ENCODE results near the gene CGB5. TPM values are rescaled to one million over a fixed set of nuclear protein-coding genes. Genes with fewer than 3 reads are reported as not detected.
"Not testable (repeated sequence)": the region's sequence is repeated elsewhere in the genome, so short reads cannot be mapped to it uniquely, and the experiment has no call there.

The CGB5 gene
- total RNA-seq (2014; rRNA removed; shearing (Covaris generic); ENCODE audit: low replicate concordance) = not detected in 2 replicates

DNA sequence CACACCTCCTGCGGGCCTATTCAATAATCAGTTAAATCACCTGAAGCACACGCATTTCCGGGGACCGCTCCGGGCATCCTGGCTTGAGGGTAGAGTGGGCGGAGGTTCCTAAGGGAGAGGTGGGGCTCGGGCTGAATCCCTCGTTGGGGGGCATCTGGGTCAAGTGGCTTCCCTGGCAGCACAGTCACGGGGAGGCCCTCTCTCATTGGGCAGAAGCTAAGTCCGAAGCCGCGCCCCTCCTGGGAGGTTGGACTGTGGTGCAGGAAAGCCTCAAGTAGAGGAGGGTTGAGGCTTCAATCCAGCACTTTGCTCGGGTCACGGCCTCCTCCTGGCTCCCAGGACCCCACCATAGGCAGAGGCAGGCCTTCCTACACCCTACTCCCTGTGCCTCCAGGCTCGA is at the start of gene CGB5:
TSS of gene CGB5 (plus strand) at position 301 of the 400 bp plus-strand sequence. CDS start 362 bp downstream, outside the sequence.
- DNase-seq (ENCODE audit: low read depth); in situ Hi-C loops (cut with HindIII; ENCODE audit: low pct_unique_long_range_greater_than_20kb, low sequenced_read_pairs): not testable (repeated sequence)

DNA sequence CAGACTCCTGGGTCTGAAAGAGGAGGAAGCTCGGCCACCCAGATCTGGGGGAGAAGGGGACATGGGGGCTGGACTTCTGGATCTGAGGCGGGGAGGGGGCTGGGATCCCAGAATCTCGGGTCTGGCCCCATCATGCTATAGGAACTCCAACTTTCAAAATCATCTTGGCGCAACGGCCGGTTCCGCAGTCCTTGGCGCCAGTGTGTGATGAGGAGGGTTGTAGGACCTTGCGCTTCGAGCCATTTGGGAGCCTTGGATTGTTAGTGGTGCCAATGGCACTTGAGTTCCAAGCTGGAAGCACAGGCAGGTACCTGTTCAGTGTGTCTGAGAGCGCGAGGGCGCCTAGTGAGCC is 49.6 kb upstream of the CGB5 start:
- no peak for DNase-seq (ENCODE audit: low read depth)
- in situ Hi-C loops (cut with HindIII; ENCODE audit: low pct_unique_long_range_greater_than_20kb, low sequenced_read_pairs) = no loop called here

DNA sequence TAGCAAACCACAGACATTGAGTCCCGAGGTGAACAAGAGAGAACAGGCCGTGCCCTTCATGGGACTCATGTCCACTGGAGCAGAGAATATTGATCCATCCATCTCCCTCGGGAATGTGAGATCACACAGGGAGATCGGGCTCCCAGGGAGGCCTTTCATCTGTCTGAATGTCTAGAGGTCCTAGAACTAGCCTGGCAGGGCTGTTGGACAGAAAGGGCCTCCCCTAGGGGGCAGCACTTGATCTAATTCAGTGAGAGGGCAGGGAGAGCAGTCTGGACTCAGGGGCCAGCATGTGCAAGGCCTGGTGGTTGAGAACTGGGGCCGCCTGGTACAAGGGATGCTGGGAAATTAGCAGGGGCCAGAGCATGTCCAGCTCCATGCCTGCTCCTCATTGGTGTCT is 45.7 kb upstream of the CGB5 start:
- in situ Hi-C loops (cut with HindIII; ENCODE audit: low pct_unique_long_range_greater_than_20kb, low sequenced_read_pairs) = no loop called here
- peak; percentile 54 for DNase-seq (ENCODE audit: low read depth)

DNA sequence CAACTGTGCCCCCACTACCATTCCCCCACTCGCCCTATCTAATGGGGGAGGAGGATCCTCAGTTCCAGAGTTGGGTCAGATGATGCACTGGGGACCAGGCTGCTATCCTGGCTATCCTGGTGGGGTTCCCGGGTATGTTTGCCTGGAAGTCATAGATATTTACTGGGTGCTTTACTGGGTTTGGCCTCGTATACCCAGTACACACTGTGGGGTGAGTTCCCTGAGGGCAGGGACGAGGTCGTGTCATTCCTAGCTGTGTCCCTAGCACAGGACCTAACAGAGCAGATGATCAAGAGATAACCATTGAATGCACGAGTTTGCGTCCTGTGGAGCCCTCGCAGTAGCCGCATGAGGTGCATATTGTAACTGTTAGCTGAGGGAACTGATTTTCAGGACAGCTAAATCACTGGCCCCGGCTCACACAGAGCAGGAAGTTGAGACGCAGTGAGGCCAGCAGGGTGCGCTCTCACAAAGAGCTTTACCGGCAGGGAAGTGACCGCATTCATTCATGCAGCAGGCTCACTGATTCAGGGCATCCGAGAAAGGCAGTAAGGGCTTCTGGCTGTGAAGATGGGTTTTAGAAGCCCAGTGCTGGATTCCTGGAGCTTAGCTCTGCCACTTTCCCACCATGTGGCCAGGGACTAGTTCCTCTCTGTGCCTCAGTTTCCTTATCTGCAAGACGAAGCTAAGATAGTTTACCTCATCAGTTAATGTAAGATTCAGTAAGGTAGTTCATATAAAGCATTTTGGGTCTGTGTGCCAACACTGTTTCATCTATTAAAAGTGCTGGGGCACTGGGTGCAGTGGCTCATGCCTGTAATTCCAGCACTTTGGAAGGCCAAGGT is 43.9 kb upstream of the CGB5 start:
- no peak for DNase-seq (ENCODE audit: low read depth)
- in situ Hi-C loops (cut with HindIII; ENCODE audit: low pct_unique_long_range_greater_than_20kb, low sequenced_read_pairs) = no loop called here

DNA sequence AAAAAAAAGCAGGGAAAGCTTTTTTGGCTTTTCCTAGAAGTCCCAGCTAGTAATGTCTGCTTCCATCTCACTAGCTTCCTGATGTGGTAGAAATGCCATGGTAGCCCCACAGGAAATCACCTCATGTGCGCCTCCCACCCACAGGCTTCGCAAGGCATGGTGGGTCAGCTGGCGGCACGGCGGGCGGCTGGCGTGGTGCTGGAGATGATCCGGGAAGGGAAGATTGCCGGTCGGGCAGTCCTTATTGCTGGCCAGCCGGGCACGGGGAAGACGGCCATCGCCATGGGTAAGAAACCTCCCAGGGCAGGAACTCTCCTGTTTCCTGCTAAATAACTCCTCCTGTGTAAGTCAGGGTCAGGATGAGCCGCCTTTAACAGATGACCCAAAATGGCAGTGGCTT is 39.5 kb upstream of the CGB5 start:
- in situ Hi-C loops (cut with HindIII; ENCODE audit: low pct_unique_long_range_greater_than_20kb, low sequenced_read_pairs) = no loop called here
- DNase-seq (ENCODE audit: low read depth) = no peak

DNA sequence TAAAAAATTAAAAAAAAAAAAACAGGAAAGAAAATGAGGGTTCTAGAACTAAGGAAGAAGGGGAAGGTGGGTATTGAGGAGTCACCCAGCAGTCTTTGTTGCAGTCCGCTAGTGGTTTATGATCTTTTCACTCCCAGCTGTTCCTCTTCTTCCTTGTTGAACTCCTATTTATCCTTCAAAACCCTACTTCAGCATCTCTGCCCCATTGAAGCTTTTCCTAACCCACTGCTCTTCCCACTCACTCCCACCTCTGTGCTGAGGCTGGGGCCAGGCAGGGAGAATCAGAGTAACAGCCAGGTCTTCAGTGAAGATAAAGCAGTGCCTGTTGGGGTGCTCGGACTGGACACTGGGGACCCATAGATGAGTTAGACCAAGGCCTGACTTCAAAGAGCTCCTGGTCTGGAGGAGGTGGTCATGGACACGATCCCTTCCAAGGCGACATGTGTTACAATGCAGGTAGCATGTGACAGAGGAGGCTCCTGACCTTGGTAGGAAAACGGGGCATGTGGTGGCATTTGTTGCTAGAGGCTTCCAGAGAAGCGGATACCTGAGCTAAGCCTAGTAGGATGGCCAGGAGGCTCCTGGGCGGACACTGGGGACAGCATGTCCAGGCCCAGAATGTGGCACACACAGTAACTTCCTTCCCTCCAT is 38.6 kb upstream of the CGB5 start:
- no peak for DNase-seq (ENCODE audit: low read depth)
- in situ Hi-C loops (cut with HindIII; ENCODE audit: low pct_unique_long_range_greater_than_20kb, low sequenced_read_pairs) = no loop called here

DNA sequence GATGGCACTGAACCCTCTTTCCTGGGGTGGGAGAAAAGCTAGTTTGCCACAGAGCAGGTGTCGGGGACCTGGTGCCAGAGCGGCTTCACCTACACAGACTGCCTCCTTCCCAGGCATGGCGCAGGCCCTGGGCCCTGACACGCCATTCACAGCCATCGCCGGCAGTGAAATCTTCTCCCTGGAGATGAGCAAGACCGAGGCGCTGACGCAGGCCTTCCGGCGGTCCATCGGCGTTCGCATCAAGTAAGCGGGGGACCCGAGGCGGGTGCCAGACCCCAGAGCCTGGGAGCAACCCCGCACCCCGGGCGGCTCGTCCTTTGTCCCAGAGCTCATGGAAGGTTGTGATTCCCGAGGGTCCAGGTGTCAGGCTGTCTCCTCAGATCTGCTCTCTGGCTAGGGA is 36.7 kb upstream of the CGB5 start:
- DNase-seq (ENCODE audit: low read depth) = no peak
- in situ Hi-C loops (cut with HindIII; ENCODE audit: low pct_unique_long_range_greater_than_20kb, low sequenced_read_pairs) = no loop called here

DNA sequence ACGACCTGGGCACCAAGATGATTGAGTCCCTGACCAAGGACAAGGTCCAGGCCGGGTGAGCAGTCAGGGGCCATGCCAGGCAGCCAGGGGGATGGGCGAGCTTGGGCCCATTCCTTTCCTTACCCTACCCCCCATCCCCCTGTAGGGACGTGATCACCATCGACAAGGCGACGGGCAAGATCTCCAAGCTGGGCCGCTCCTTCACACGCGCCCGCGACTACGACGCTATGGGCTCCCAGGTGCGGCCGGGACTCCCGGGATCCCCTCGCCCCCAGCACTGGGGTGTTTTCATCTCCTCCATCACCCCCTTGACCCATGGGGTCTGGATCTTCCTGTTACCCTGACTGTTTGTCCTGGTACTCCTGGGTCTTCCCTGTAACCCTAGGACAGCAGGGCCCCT is 33.8 kb upstream of the CGB5 start:
- in situ Hi-C loops (cut with HindIII; ENCODE audit: low pct_unique_long_range_greater_than_20kb, low sequenced_read_pairs) = no loop called here
- no peak for DNase-seq (ENCODE audit: low read depth)

DNA sequence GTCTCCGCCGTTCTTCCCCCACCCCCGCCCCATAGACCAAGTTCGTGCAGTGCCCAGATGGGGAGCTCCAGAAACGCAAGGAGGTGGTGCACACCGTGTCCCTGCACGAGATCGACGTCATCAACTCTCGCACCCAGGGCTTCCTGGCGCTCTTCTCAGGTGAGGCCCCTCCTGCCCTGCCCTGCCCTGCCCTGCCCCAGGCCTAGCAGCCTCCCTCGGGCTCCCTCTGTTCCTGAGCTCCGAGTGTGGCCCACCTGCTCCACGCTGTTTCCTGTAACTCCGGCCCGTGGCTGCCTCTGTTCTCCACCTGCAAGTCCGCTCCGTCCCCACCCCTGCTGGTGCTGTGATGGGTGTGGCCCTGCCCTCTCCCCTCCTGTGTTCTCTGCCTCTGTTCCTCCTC is 33.2 kb upstream of the CGB5 start:
- in situ Hi-C loops (cut with HindIII; ENCODE audit: low pct_unique_long_range_greater_than_20kb, low sequenced_read_pairs) = no loop called here
- DNase-seq (ENCODE audit: low read depth) = no peak

DNA sequence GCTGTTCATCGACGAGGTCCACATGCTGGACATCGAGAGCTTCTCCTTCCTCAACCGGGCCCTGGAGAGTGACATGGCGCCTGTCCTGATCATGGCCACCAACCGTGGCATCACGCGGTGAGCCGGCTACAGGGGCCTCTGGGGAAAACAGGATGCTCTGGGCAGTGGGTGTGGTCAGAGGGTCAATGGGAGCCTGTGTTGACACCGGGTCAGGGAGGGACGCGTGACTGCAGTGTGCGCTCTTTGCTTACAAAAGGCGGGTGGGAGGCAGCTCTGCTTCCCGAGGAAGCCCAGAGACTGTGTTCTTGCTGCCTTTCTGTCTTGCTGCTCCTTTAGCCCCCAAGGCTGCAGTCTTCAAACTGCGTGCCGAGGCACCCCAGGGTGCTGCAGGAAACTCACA is 32.5 kb upstream of the CGB5 start:
- in situ Hi-C loops (cut with HindIII; ENCODE audit: low pct_unique_long_range_greater_than_20kb, low sequenced_read_pairs) = no loop called here
- no peak for DNase-seq (ENCODE audit: low read depth)

DNA sequence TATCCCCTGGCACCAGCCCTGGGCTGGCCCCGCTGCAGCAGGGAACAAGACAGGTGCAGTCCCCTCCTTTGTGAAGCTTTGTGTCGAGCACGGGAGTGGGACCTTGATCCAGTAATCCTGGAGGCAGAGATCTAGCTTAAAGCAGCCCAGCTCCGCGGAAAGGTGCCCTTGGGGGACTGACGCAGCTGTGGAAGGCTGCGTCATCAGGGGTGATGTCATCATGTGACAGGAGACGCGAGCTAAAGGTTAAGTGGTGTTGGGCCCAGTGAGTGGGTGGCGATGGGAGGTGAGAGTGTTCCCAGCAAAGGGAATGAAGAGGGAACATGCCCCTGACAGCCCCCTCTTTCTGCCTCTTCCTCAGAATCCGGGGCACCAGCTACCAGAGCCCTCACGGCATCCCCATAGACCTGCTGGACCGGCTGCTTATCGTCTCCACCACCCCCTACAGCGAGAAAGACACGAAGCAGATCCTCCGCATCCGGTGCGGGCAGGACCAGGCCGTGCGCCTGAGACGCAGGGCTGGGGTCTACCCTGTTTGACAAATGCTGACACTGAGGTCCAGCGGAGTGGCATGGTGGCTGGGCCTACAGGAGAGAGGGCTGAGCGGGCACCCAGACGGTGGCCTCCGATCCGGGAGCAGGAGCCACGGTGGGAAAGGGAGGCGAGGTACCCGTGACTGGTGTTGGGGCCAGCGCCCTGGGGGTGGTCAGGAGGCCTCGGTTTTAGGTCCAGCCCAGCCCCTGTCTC is 29.4 kb upstream of the CGB5 start:
- in situ Hi-C loops (cut with HindIII; ENCODE audit: low pct_unique_long_range_greater_than_20kb, low sequenced_read_pairs) = no loop called here
- no peak for DNase-seq (ENCODE audit: low read depth)

DNA sequence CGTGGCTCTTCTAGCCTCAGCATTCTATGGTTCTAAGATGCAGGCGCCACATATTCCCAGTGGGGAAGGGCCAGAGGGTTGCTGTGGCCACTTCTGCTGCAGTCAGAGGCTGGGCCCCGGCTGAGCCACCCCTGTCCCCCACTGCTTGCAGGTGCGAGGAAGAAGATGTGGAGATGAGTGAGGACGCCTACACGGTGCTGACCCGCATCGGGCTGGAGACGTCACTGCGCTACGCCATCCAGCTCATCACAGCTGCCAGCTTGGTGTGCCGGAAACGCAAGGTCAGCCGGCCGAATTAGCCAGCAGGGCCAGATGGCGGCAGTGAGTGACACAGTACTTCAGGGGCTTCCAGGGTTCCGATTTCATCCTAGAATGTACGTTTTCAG is 28.8 kb upstream of the CGB5 start:
- in situ Hi-C loops (cut with HindIII; ENCODE audit: low pct_unique_long_range_greater_than_20kb, low sequenced_read_pairs) = no loop called here
- DNase-seq (ENCODE audit: low read depth) = no peak

DNA sequence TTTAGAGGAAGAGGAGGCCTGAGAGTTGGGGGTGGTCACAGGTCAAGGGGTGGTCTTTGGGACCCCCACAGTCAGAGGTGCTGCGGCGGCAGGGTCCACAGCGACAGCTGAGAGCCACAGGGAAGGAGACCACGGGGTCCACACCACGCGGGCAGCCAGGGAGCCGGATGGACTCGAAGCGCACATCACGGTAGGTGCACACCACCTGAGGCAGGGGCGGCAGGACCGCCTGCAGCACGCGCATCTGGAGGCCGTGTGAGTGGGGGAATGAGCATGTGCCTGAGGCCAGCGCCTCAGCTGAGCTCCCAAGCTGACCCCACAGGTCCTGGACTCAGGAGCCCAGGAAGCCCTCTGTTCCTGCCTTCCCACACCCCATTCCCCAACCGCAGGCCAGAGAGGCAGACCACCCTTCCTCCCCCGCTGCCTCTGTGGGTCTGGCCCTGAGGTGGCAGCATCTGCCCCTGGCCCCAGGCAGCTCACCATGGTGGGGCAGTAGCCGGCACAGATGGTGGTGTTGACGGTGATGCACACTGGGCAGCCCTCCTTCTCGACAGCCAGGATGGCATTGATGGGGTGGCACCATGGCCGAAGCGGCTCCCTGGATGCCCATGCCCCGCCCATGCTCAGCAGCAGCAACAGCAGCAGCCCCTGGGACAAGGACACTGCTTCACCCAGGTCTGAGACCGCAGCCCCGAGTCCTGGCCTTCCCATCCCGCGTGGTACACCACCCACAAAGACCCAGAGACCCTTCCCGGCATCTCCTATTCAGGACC is 27.4 kb upstream of the CGB5 start:
- in situ Hi-C loops (cut with HindIII; ENCODE audit: low pct_unique_long_range_greater_than_20kb, low sequenced_read_pairs) = no loop called here
- no peak for DNase-seq (ENCODE audit: low read depth)

DNA sequence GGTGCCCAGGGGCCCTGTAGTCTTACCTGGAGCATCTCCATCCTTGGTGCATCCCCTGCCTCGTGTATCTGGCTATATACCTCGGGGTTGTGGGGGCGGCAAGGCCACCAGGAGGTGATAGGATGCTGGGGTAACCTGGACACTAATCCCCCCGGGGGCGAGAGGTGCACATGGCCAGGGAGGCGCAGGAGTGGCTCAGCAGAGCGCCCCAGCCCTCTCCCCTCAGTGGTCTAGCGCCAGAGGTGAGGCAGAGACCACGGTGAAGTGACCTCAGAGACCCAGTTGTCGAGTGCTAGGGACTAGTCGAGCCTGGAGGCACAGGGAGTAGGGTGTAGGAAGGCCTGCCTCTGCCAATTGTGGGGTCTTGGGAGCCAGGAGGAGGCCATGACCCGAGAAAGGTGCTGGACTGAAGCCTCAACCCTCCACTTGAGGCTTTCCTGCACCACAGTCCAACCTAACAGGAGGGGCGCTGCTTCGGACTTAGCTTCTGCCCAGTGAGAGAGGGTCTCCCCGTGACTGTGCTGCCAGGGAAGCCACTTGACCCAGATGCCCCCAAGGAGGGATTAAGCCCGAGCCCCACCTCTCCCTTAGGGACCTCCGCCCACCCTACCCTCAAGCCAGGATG is 26.5 kb upstream of the CGB5 start, which contains the start of gene LHB:
TSS of gene LHB (minus strand) at position 51 of the 625 bp plus-strand sequence. CDS start at position 41, 10 bp downstream.
- in situ Hi-C loops (cut with HindIII; ENCODE audit: low pct_unique_long_range_greater_than_20kb, low sequenced_read_pairs) = no loop called here
- DNase-seq (ENCODE audit: low read depth) = no peak

DNA sequence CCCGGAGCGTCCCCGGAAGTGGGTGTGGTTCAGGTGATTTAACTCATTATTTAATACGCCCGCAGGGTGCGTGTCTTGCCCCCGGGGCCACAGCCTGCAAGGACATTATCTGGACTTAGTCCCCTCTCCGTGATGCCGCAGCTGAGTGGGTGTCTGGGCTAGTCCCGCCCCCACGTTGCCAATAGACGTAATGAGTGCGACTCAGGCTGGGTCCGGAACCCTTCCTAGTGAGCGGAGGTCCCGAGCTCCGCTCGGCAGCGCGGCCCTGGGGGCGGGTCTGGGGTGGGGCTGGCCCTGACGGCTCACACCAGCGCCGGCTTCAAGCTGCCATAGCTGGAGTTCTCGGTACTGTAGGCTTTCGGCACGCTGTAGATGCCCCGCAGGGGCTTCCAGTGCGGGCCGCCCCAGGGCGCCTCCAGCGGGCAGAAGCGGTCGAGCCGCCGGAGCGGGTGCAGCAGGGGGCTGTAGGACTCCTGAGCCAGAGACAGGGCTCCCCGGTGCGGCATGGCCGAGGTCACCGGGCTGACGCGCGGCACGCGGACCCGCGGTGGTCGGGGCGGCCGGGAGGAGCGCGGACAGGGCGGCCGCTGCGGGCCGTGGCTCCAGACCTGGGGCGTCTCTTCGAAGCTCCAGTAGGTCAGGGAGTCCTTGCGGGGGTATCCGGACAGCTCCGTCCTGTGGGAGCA is 25.8 kb upstream of the CGB5 start:
- in situ Hi-C loops (cut with HindIII; ENCODE audit: low pct_unique_long_range_greater_than_20kb, low sequenced_read_pairs) = no loop called here
- DNase-seq (ENCODE audit: low read depth) = no peak

DNA sequence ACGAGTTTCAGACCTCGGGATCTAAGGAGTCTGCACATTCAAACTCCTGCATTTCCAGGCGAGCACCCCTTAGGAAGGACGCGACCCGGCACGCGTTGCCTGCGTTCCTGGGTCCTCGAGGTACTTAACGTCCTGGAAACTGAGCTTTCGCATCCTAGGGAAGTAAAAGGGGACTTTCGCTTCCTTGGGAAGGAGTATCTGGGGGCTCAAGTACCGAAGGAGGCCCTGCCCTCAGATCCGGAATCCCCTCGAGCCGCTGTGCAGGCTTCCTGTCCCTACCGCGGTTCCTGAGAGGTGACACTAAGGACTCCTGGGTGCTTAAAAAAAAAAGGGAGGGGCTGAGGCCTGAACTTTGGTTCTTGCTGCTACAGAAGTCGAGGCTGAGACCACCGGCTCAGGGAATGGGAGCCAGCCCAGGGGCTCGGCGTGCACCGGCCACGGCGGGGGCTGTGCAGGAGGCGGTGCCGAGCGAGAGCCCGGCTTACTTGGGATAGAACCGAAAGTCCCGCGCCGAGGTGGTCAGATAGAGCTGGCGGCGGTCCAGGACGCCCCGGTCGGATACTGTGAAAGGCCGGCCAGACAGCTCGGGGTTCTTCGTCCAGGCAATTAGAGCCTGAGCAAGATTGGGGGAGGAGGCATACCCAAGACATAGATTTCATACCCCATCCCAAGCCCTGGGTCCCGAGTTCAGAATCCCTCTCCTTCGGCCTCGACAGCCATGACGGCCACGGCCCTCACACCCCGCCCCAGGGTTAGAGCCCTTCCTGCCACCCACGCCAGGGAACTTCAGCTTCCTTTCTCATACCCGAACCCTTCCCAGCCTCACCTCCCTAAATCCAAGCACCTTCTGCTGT is 25.0 kb upstream of the CGB5 start:
- in situ Hi-C loops (cut with HindIII; ENCODE audit: low pct_unique_long_range_greater_than_20kb, low sequenced_read_pairs); DNase-seq (ENCODE audit: low read depth): not testable (repeated sequence)
